Neural cell (in vitro differentiated cells): ENCODE data around the gene ADD1. TPM values are rescaled to one million over a fixed set of nuclear protein-coding genes. Genes with fewer than 3 reads are reported as not detected.
A peak's percentile ranks its signal among the peaks of the same experiment; 100 is the strongest.

Source experiments
- H2AFZ ChIP-seq: fragments of 200-600, 300-800 bp; sonication (generic), shearing (Covaris generic); 2 replicates; pipeline ENCODE4 v1.6.0; 2014; ENCODE audit warnings: low read depth, mild to moderate bottlenecking, antibody characterized with exemption, low read length, moderate library complexity
- H3F3A ChIP-seq: fragments of 200-600 bp; shearing (Covaris generic); 2 replicates; pipeline ENCODE4 v1.6.1; 2016; ENCODE audit warnings: mild to moderate bottlenecking, moderate library complexity, mixed read lengths, antibody characterized with exemption, low read length; ENCODE audit not compliant: insufficient read depth, poor library complexity, severe bottlenecking
- H3K27ac ChIP-seq: fragments of 200-600, 300-800 bp; sonication (generic), shearing (Covaris generic); 2 replicates; pipeline ENCODE4 v1.5.1; 2014; ENCODE audit warnings: mild to moderate bottlenecking, low read length, moderate library complexity
- H3K27me3 ChIP-seq: fragments of 300-800, 200-600 bp; sonication (generic), shearing (Covaris generic); 2 replicates; pipeline ENCODE4 v1.6.0; 2014; ENCODE audit warnings: mild to moderate bottlenecking, low read depth, low read length, moderate library complexity; ENCODE audit not compliant: insufficient read depth
- H3K36me3 ChIP-seq: fragments of 300-800, 200-600 bp; sonication (generic), shearing (Covaris generic); 2 replicates; pipeline ENCODE4 v1.5.1; 2014; ENCODE audit warnings: mild to moderate bottlenecking, antibody characterized with exemption, low read length, moderate library complexity; ENCODE audit not compliant: insufficient read depth
- H3K4me2 ChIP-seq: fragments of 300-800, 200-600 bp; sonication (generic), shearing (Covaris generic); 2 replicates; pipeline ENCODE4 v1.6.0; 2014; ENCODE audit warnings: mild to moderate bottlenecking, low read length
- H3K4me3 ChIP-seq: fragments of 300-800, 200-600 bp; sonication (generic), shearing (Covaris generic); 2 replicates; pipeline ENCODE4 v1.5.1; 2014; ENCODE audit warnings: mild to moderate bottlenecking, low read length, moderate library complexity
- H3K79me2 ChIP-seq: fragments of 200-600 bp; shearing (Covaris generic); replicated peaks from 2 replicates; pipeline ENCODE4 v1.6.0; 2014; ENCODE audit warnings: mild to moderate bottlenecking, low read length, moderate library complexity; ENCODE audit not compliant: insufficient read depth
- H3K9ac ChIP-seq: fragments of 300-800, 200-600 bp; sonication (generic), shearing (Covaris generic); 2 replicates; pipeline ENCODE4 v1.6.1; 2016; ENCODE audit warnings: mild to moderate bottlenecking, low read length, mixed read lengths
- H3K9me2 ChIP-seq: fragments of 200-600 bp; shearing (Covaris generic); 2 replicates; pipeline ENCODE4 v1.6.1; 2016; ENCODE audit warnings: mild to moderate bottlenecking, low read length, mixed read lengths; ENCODE audit not compliant: insufficient read depth
- H3K9me3 ChIP-seq: fragments of 200-600, 300-800 bp; sonication (generic), shearing (Covaris generic); 2 replicates; pipeline ENCODE4 v1.6.1; 2016; ENCODE audit warnings: mild to moderate bottlenecking, mixed run types, low read length, moderate library complexity, mixed read lengths
- H4K20me1 ChIP-seq: fragments of 200-600 bp; shearing (Covaris generic); 2 replicates; pipeline ENCODE4 v1.6.1; 2016; ENCODE audit warnings: mild to moderate bottlenecking, mixed run types; ENCODE audit not compliant: insufficient read depth
- EP300 ChIP-seq: fragments of 450-650 bp; conservative IDR thresholded peaks from 2 replicates; pipeline ENCODE4 v1.6.1; 2014; ENCODE audit warnings: antibody characterized with exemption, mild to moderate bottlenecking, moderate library complexity; ENCODE audit not compliant: poor library complexity, severe bottlenecking
- EZH2 ChIP-seq: fragments of 200-600, 300-800 bp; shearing (Covaris generic), sonication (generic); IDR thresholded peaks from 2 replicates; pipeline ENCODE4 v1.6.1; 2014; ENCODE audit warnings: antibody characterized with exemption, low read length, borderline replicate concordance, mild to moderate bottlenecking; ENCODE audit not compliant: insufficient read depth, poor library complexity, severe bottlenecking
- MXI1 ChIP-seq: fragments of 450-650 bp; conservative IDR thresholded peaks from 2 replicates; pipeline ENCODE4 v1.6.1; 2014; ENCODE audit warnings: antibody characterized with exemption, mild to moderate bottlenecking; ENCODE audit not compliant: poor library complexity, severe bottlenecking
- POLR2AphosphoS5 ChIP-seq: IDR thresholded peaks from 2 replicates; pipeline ENCODE4 v1.6.1; 2012
- RAD21 ChIP-seq: fragments of 450-650 bp; conservative IDR thresholded peaks from 2 replicates; pipeline ENCODE4 v1.6.1; 2014; ENCODE audit warnings: antibody characterized with exemption, mild to moderate bottlenecking, moderate library complexity
- SMC3 ChIP-seq: fragments of 450-650 bp; conservative IDR thresholded peaks from 2 replicates; pipeline ENCODE4 v1.6.1; 2014; ENCODE audit warnings: antibody characterized with exemption, mild to moderate bottlenecking, moderate library complexity; ENCODE audit not compliant: poor library complexity
- TAF1 ChIP-seq: IDR thresholded peaks from 2 replicates; pipeline ENCODE4 v1.6.1; 2012; ENCODE audit warnings: low read depth
- polyA plus RNA-seq: library from polyadenylated mRNA; depleted of rRNA; stranded (reverse); fragments of >200 nt; gene quantifications from 2 replicates; pipeline ENCODE4 v1.2.3, GENCODE V29; 2014
- TF ChIP-seq, protein P1 (sequence below): fragments of 450-650 bp; IDR thresholded peaks from 2 replicates; pipeline ENCODE4 v1.5.1; 2014; ENCODE audit warnings: antibody characterized with exemption, mild to moderate bottlenecking, moderate library complexity; ENCODE audit not compliant: poor library complexity, severe bottlenecking
- TF ChIP-seq, protein P2 (sequence below): IDR thresholded peaks from 2 replicates; pipeline ENCODE4 v1.6.1; 2012; ENCODE audit warnings: borderline replicate concordance

The ADD1 gene
- polyA plus RNA-seq, 1 donor from 2014 or later, result 190 TPM

DNA sequence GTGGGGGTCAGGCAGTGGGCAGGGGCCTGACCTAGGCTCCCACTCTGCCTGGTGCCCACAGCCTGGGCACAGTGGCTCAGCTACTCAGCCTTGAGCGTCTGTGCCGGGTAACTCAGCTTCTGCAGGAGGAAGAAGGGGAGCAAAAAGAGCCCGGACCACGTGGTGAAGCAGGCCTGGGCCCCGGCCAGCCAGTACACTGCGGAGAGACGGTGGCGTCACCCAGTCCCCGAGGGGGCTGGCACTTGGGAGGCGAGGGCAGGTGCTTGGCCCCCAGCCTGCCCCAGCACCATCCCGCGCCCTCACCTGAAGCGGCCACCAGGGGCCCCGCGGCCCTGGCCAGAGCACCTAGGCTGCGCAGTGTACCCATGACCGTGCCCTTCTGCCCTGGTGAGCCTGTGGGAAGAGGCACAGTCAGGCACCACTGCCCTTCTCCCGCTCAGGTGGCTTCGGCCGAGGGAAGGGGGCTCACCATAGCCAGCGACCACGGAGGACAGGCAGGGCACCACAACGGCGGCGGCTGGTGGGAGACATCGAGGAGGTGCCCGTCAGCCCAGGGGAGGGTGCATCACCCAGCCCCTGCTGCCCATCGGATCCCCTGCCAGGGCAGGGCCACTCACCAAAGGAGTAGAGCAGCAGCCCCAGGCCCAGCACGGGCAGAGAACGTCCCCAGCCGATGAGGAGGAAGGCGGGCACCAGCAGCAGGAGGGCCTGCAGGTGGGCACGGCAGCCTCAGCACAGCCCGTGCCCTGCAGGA is 87.3 kb downstream of the ADD1 start:
- H3K9me3 ChIP-seq, result no peaks in the 10 kb centered on the region
- H2AFZ ChIP-seq, result no peak overlapping the region
- TF ChIP-seq MXI1 (no peak), RAD21 (no peak), EP300 (no peak), POLR2AphosphoS5 (peak; percentile 9)
- TF ChIP-seq, protein P1, sequence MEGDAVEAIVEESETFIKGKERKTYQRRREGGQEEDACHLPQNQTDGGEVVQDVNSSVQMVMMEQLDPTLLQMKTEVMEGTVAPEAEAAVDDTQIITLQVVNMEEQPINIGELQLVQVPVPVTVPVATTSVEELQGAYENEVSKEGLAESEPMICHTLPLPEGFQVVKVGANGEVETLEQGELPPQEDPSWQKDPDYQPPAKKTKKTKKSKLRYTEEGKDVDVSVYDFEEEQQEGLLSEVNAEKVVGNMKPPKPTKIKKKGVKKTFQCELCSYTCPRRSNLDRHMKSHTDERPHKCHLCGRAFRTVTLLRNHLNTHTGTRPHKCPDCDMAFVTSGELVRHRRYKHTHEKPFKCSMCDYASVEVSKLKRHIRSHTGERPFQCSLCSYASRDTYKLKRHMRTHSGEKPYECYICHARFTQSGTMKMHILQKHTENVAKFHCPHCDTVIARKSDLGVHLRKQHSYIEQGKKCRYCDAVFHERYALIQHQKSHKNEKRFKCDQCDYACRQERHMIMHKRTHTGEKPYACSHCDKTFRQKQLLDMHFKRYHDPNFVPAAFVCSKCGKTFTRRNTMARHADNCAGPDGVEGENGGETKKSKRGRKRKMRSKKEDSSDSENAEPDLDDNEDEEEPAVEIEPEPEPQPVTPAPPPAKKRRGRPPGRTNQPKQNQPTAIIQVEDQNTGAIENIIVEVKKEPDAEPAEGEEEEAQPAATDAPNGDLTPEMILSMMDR, result no peak
- H3K9ac ChIP-seq, result no peak overlapping the region
- no peak overlapping the region for H3K4me3 ChIP-seq
- H3K4me2 ChIP-seq, result no peak overlapping the region
- H3K27me3 ChIP-seq, result no peaks in the 10 kb centered on the region
- H3K27ac ChIP-seq, result no peak overlapping the region
- H4K20me1 ChIP-seq, result no peaks in the 10 kb centered on the region
- H3K9me2 ChIP-seq, result no peaks in the 10 kb centered on the region
- no peaks in the 10 kb centered on the region for H3K36me3 ChIP-seq
- H3F3A ChIP-seq, result no peaks in the 10 kb centered on the region
- H3K79me2 ChIP-seq, result peaks cover 9% of the 10 kb centered on the region

DNA sequence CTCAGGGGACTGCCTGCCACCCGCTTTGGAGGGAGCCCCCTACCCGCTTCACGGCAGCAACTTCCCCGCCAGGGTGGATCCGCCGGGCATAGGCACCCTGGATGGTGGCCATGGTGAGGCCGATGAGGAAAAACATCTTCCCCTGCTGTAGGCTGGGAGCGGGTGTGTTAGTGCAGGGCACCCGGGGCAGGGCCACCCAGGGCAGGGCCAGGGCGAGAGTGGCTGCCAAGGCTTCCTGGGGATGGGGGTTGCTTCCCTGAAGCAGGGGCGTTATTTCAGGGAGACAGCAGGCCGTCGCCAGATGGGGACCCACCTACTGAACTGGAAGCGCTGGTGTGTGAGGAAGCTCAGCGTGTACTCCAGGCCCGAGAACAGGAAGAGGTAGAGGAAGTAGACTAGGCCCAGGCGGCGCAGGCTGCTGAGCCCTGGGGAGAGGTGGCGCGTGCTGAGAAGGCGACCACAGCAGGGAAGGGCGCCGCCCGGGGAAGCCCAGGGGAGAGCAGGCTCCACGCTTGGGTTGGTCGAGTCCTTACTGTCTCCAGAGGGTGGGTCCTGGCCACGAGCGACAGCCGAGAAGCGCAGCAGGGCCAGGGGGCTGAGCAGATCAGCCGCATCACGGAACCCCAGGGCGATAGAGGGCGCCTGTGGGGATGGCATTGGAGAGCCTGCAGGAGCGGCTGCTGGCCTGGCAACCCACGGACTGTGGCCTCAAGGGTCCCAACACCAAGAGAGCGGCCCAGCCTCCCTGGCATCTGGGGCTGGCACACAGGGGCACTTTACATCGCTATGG is 88.1 kb downstream of the ADD1 start:
- H3K4me2 ChIP-seq, result no peak overlapping the region
- no peak overlapping the region for H3K4me3 ChIP-seq
- H2AFZ ChIP-seq, result no peak overlapping the region
- no peaks in the 10 kb centered on the region for H3K9me3 ChIP-seq
- H3K27ac ChIP-seq, result no peak overlapping the region
- peaks cover 14% of the 10 kb centered on the region for H3K79me2 ChIP-seq
- H3F3A ChIP-seq, result no peaks in the 10 kb centered on the region
- H3K36me3 ChIP-seq, result no peaks in the 10 kb centered on the region
- H3K9ac ChIP-seq, result no peak overlapping the region
- no peaks in the 10 kb centered on the region for H3K9me2 ChIP-seq
- no peaks in the 10 kb centered on the region for H3K27me3 ChIP-seq
- no peaks in the 10 kb centered on the region for H4K20me1 ChIP-seq
- TF ChIP-seq MXI1, result no peak
- no peak for TF ChIP-seq EP300
- TF ChIP-seq TAF1, result no peak
- TF ChIP-seq SMC3, result no peak
- no peak for TF ChIP-seq POLR2AphosphoS5
- TF ChIP-seq EZH2, result no peak
- TF ChIP-seq, protein P1, result no peak
- no peak for TF ChIP-seq RAD21
- TF ChIP-seq, protein P2, sequence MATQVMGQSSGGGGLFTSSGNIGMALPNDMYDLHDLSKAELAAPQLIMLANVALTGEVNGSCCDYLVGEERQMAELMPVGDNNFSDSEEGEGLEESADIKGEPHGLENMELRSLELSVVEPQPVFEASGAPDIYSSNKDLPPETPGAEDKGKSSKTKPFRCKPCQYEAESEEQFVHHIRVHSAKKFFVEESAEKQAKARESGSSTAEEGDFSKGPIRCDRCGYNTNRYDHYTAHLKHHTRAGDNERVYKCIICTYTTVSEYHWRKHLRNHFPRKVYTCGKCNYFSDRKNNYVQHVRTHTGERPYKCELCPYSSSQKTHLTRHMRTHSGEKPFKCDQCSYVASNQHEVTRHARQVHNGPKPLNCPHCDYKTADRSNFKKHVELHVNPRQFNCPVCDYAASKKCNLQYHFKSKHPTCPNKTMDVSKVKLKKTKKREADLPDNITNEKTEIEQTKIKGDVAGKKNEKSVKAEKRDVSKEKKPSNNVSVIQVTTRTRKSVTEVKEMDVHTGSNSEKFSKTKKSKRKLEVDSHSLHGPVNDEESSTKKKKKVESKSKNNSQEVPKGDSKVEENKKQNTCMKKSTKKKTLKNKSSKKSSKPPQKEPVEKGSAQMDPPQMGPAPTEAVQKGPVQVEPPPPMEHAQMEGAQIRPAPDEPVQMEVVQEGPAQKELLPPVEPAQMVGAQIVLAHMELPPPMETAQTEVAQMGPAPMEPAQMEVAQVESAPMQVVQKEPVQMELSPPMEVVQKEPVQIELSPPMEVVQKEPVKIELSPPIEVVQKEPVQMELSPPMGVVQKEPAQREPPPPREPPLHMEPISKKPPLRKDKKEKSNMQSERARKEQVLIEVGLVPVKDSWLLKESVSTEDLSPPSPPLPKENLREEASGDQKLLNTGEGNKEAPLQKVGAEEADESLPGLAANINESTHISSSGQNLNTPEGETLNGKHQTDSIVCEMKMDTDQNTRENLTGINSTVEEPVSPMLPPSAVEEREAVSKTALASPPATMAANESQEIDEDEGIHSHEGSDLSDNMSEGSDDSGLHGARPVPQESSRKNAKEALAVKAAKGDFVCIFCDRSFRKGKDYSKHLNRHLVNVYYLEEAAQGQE, result no peak
